Endothelial cell of umbilical vein (primary cell): ENCODE data around the gene CHEK2. TPM values are rescaled to one million over a fixed set of nuclear protein-coding genes. Genes with fewer than 3 reads are reported as not detected.

ENCODE experiments used
- BruUV-seq: library from RNA; stranded (reverse); fragments of 400-500 nt; replicated peaks from 2 replicates; lab custom pipeline; 2021; lab: Mats Ljungman, UMichigan
- CTCF ChIA-PET: fragments of 300-600, 350-600 bp; sonication (Branson Sonifier 250); formaldehyde crosslinking; loops from one replicate; lab custom pipeline; 2021; ENCODE audit warnings: antibody characterized with exemption, inconsistent platforms; lab: Charles Lee
- POLR2A ChIA-PET: fragments of 300-600, 350-600 bp; sonication (Branson Sonifier 250); formaldehyde crosslinking; loops from one replicate; lab custom pipeline; 2021; ENCODE audit warnings: antibody characterized with exemption, inconsistent platforms; lab: Charles Lee
- DNase-seq: peaks from one replicate; pipeline ENCODE4 v3.0.0-alpha.2; 2011; ENCODE audit warnings: low read depth, low spot score
- FAIRE-seq: peaks from 2 replicates; lab custom pipeline; 2011; peaks lifted over from hg19 to GRCh38; lab: Jason Lieb, UNC
- H2AFZ ChIP-seq: 2 replicates; pipeline ENCODE4 v1.6.0; 2012; ENCODE audit warnings: low read depth, low read length, control low read depth, inconsistent platforms
- H3K27ac ChIP-seq: 2 replicates; pipeline ENCODE4 v1.5.1; 2011; ENCODE audit warnings: low read depth, mild to moderate bottlenecking, control low read depth, low read length, moderate library complexity; ENCODE audit not compliant: insufficient read depth
- H3K27me3 ChIP-seq, 2 experiments: 2 replicates each; pipeline versions ENCODE4 v1.6.0 to v1.6.1; 2011; ENCODE audit warnings: low read length in 2 of 2, mixed read lengths in 1 of 2; ENCODE audit not compliant: control insufficient read depth in 2 of 2, insufficient read depth in 2 of 2
- H3K36me3 ChIP-seq, 2 experiments: 2 replicates in 1 of 2; 3 replicates in 1 of 2; pipeline ENCODE4 v1.5.1; 2011; ENCODE audit warnings: low read length in 2 of 2, mild to moderate bottlenecking in 1 of 2, moderate library complexity in 1 of 2; ENCODE audit not compliant: control insufficient read depth in 2 of 2, insufficient read depth in 2 of 2; ENCODE audit errors: extremely low read depth in 1 of 2
- H3K4me1 ChIP-seq: 3 replicates; pipeline ENCODE4 v1.5.1; 2011; ENCODE audit warnings: mild to moderate bottlenecking, low read length; ENCODE audit not compliant: control insufficient read depth, insufficient read depth; ENCODE audit errors: extremely low read depth
- H3K4me2 ChIP-seq: 2 replicates; pipeline ENCODE4 v1.6.1; 2011; ENCODE audit warnings: low read length, control low read depth, mixed read lengths; ENCODE audit not compliant: insufficient read depth
- H3K4me3 ChIP-seq, 3 experiments: fragments of 200-600 bp in 1 of 3; sonication (generic), shearing (Covaris generic) in 1 of 3; replicated peaks in 1 of 3; 2 replicates each; pipeline ENCODE4 v1.5.1; 2011 to 2016; ENCODE audit warnings: control low read depth in 3 of 3, low read length in 3 of 3, mild to moderate bottlenecking in 2 of 3, inconsistent platforms in 1 of 3, low read depth in 1 of 3, moderate library complexity in 1 of 3; ENCODE audit not compliant: insufficient read depth in 1 of 3
- H3K79me2 ChIP-seq: 2 replicates; pipeline ENCODE4 v1.6.0; 2012; ENCODE audit warnings: low read length, inconsistent platforms; ENCODE audit not compliant: control insufficient read depth, insufficient read depth
- H3K9ac ChIP-seq: replicated peaks from 2 replicates; pipeline ENCODE3; 2011; ENCODE audit warnings: low read length, control low read depth; ENCODE audit not compliant: insufficient read depth; ENCODE audit errors: extremely low read depth
- H3K9me1 ChIP-seq: replicated peaks from 3 replicates; pipeline ENCODE4 v1.6.0; 2011; ENCODE audit warnings: mild to moderate bottlenecking, low read length; ENCODE audit not compliant: control insufficient read depth, insufficient read depth; ENCODE audit errors: extremely low read depth
- H3K9me3 ChIP-seq: replicated peaks from 2 replicates; pipeline ENCODE4 v1.5.1; 2012; ENCODE audit warnings: low read length, inconsistent platforms; ENCODE audit not compliant: control insufficient read depth, insufficient read depth
- H4K20me1 ChIP-seq: replicated peaks from 2 replicates; pipeline ENCODE3; 2011; ENCODE audit warnings: mild to moderate bottlenecking, low read length; ENCODE audit not compliant: control insufficient read depth, insufficient read depth; ENCODE audit errors: extremely low read depth
- EZH2 ChIP-seq: IDR thresholded peaks from 2 replicates; pipeline ENCODE4 v1.6.1; 2012; ENCODE audit warnings: borderline replicate concordance, low read depth, mild to moderate bottlenecking, moderate library complexity, low read length, inconsistent platforms; ENCODE audit not compliant: severe bottlenecking
- FOS ChIP-seq: IDR thresholded peaks from 2 replicates; pipeline ENCODE4 v1.6.1; 2011; ENCODE audit warnings: mild to moderate bottlenecking, low read length, moderate library complexity, borderline replicate concordance; ENCODE audit not compliant: insufficient read depth
- GATA2 ChIP-seq: IDR thresholded peaks from 2 replicates; pipeline ENCODE4 v1.7.0; 2011; ENCODE audit warnings: low read depth, mild to moderate bottlenecking, moderate library complexity, mixed read lengths, low read length; ENCODE audit not compliant: insufficient read length, insufficient read depth
- JUN ChIP-seq: IDR thresholded peaks from 2 replicates; pipeline ENCODE4 v1.6.1; 2011; ENCODE audit warnings: borderline replicate concordance, low read depth; ENCODE audit not compliant: insufficient read length, insufficient read depth
- MYC ChIP-seq: IDR thresholded peaks from one replicate; pipeline ENCODE4 v1.6.1; 2011; ENCODE audit warnings: mild to moderate bottlenecking, low read depth, low read length
- POLR2A ChIP-seq: IDR thresholded peaks from 2 replicates; pipeline ENCODE4 v1.6.1; 2012; ENCODE audit warnings: low read depth, mild to moderate bottlenecking, control low read depth, low read length
- POLR2AphosphoS5 ChIP-seq: IDR thresholded peaks from 2 replicates; pipeline ENCODE4 v1.6.1; 2012; ENCODE audit warnings: low read depth, mild to moderate bottlenecking, control low read depth, low read length, moderate library complexity; ENCODE audit not compliant: insufficient read depth
- dilution Hi-C: fragments of 300-500 bp; cut with MboI; formaldehyde crosslinking; loops from one replicate; pipeline ENCODE4 v1.15.0; 2019; ENCODE audit warnings: low sequenced_read_pairs; ENCODE audit not compliant: extremely low pct_ligation_motif_present
- intact Hi-C: fragments of 100-400 bp; cut with micrococcal nuclease; formaldehyde crosslinking; loops from one replicate; pipeline ENCODE4 v1.10.0; 2022
- polyA plus RNA-seq, 4 experiments: library from polyadenylated mRNA; depleted of rRNA in 3 of 4; stranded (reverse) in 3 of 4; unstranded in 1 of 4; fragments of >200 nt; gene quantifications; 2 replicates each; pipeline versions ENCODE4 v1.2.1 to v1.2.3, GENCODE V29; 2011 to 2012; ENCODE audit warnings: missing spikeins in 1 of 4
- total RNA-seq: library from RNA; stranded (reverse); gene quantifications from 2 replicates; pipeline ENCODE4 v1.2.3, GENCODE V29; 2021
- TF ChIP-seq, protein P1 (sequence below), 2 donors: IDR thresholded peaks; 1 replicate in 1 of 2; 2 replicates in 1 of 2; pipeline ENCODE4 v1.5.1; 2011; ENCODE audit warnings: low read length in 2 of 2, mild to moderate bottlenecking in 2 of 2, moderate library complexity in 2 of 2, control low read depth in 1 of 2, inconsistent platforms in 1 of 2, low read depth in 1 of 2; ENCODE audit not compliant: insufficient read depth in 1 of 2; ENCODE audit errors: extremely low read depth in 1 of 2
- TF ChIP-seq, protein P2 (sequence below): IDR thresholded peaks from 2 replicates; pipeline ENCODE4 v1.6.1; 2011; ENCODE audit not compliant: insufficient read depth, insufficient read length

The CHEK2 gene
- total and polyA plus RNA-seq, 2 donors (not counting 3 experiments of a cell fraction or from before 2014, with no cell fraction given) = 24.6 to 24.9 TPM

DNA sequence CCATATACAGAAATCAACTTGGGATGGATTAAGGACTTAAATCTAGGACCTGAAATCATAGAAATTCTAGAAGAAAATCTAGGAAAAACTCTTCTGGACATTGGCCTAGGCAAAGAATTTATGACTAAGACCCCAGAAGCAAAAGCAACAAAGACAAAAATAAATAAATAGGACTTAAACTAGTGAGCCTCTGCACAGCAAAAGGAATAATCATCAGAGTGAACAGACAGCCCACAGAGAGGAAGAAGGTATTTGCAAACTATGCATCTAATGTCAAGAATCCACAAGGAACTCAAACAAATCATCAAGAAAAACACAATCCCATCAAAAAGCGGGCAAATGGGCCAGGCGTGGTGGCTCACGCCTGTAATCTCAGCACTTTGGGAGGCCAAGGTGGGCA, 94.4 kb downstream of the CHEK2 start:
- no peak overlapping the region for H3K4me2 ChIP-seq
- BruUV-seq = no TSS peak
- CTCF ChIA-PET = no interaction called here
- dilution Hi-C loops (no loop called here), intact Hi-C loops (no loop called here)
- H3K9me1 ChIP-seq = no peaks in the 10 kb centered on the region
- no peak overlapping the region for H2AFZ ChIP-seq
- H3K27ac ChIP-seq = no peak overlapping the region
- H3K36me3 ChIP-seq = no peaks in the 10 kb centered on the region
- no peak overlapping the region for H3K9ac ChIP-seq
- no peaks in the 10 kb centered on the region for H3K9me3 ChIP-seq
- POLR2A ChIA-PET = no interaction called here
- H3K4me3 ChIP-seq = no peak overlapping the region
- peaks cover 10% of the 10 kb centered on the region for H3K79me2 ChIP-seq
- H4K20me1 ChIP-seq = no peaks in the 10 kb centered on the region
- DNase-seq = no peak
- FAIRE-seq = no peak
- no peaks in the 10 kb centered on the region for H3K4me1 ChIP-seq
- H3K27me3 ChIP-seq = no peaks in the 10 kb centered on the region
- no peak for TF ChIP-seq MYC
- no peak for TF ChIP-seq JUN
- TF ChIP-seq, protein P1, sequence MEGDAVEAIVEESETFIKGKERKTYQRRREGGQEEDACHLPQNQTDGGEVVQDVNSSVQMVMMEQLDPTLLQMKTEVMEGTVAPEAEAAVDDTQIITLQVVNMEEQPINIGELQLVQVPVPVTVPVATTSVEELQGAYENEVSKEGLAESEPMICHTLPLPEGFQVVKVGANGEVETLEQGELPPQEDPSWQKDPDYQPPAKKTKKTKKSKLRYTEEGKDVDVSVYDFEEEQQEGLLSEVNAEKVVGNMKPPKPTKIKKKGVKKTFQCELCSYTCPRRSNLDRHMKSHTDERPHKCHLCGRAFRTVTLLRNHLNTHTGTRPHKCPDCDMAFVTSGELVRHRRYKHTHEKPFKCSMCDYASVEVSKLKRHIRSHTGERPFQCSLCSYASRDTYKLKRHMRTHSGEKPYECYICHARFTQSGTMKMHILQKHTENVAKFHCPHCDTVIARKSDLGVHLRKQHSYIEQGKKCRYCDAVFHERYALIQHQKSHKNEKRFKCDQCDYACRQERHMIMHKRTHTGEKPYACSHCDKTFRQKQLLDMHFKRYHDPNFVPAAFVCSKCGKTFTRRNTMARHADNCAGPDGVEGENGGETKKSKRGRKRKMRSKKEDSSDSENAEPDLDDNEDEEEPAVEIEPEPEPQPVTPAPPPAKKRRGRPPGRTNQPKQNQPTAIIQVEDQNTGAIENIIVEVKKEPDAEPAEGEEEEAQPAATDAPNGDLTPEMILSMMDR (IDR thresholded peaks at IDR 0.05; ENCODE audit: extremely low read depth in 1 of 2, insufficient read depth in 1 of 2, low read depth in 1 of 2, low read length in 2 of 2) = no peak
- TF ChIP-seq EZH2 = no peak
- no peak for TF ChIP-seq FOS
- TF ChIP-seq, protein P2, sequence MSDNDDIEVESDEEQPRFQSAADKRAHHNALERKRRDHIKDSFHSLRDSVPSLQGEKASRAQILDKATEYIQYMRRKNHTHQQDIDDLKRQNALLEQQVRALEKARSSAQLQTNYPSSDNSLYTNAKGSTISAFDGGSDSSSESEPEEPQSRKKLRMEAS = no peak
- no peak for TF ChIP-seq GATA2
- TF ChIP-seq POLR2A = no peak
- TF ChIP-seq POLR2AphosphoS5 = no peak
